Right lobe of liver (tissue), 4 donors: Measurements from ENCODE around the gene EPS8L1.

ENCODE experiments used
- CTCF ChIP-seq, 4 donors: fragments of 200-600 bp in 3 of 4; fragments of 450-650 bp in 1 of 4; IDR thresholded peaks; one replicate each; pipeline versions ENCODE4 v1.5.1 to v1.8.0; 2016 to 2022; ENCODE audit warnings: antibody characterized with exemption in 4 of 4, mild to moderate bottlenecking in 2 of 4
- POLR2A ChIP-seq: fragments of 450-650 bp; IDR thresholded peaks from one replicate; pipeline ENCODE4 v1.6.1; 2017; ENCODE audit warnings: antibody characterized with exemption, mild to moderate bottlenecking
- donor health status: DM: no; HTN: no; CAD: no.
- donor health status: DM: no; HTN: no; CAD: no.
- donor health status: DM: no; HTN: yes; CAD: no.

- TF ChIP-seq CTCF (IDR thresholded peaks at IDR 0.05) = no peak
- TF ChIP-seq POLR2A = no peak
Measured at GRCh38 chr19:55044286-55044685, 31.4 kb upstream of the EPS8L1 start.
